Measurements from ENCODE around the gene AOPEP. TPM values are rescaled to one million over a fixed set of nuclear protein-coding genes. Genes with fewer than 3 reads are reported as not detected.

The AOPEP gene
- polyA plus RNA-seq, 1 of the 3 experiments (the other 2 are of a cell fraction) = 54.6 TPM

- TF ChIP-seq SMC3 (IDR thresholded peaks at IDR 0.05; ENCODE audit: low read depth, low read length) (no peak), CHD2 (IDR thresholded peaks at IDR 0.05; ENCODE audit: low read length, partially characterized antibody) (no peak), POLR2AphosphoS5 (IDR thresholded peaks at IDR 0.05; ENCODE audit: low read depth, low read length) (no peak), CTCF (IDR thresholded peaks at IDR 0.05) (no peak), NRF1 (IDR thresholded peaks at IDR 0.05; ENCODE audit: low read depth, low read length) (no peak), TAF1 (IDR thresholded peaks at IDR 0.05; ENCODE audit: borderline replicate concordance, low read depth, low read length) (no peak), REST (IDR thresholded peaks at IDR 0.05; ENCODE audit: low read depth, low read length) (no peak), MAX (IDR thresholded peaks at IDR 0.05; ENCODE audit: low read depth) (no peak), SIN3A (IDR thresholded peaks at IDR 0.05; ENCODE audit: borderline replicate concordance, low read depth, low read length) (no peak), RXRA (IDR thresholded peaks at IDR 0.05; ENCODE audit: borderline replicate concordance, low read depth) (no peak), NFIC (IDR thresholded peaks at IDR 0.05; ENCODE audit: borderline replicate concordance) (no peak), FOSL2 (IDR thresholded peaks at IDR 0.05; ENCODE audit: borderline replicate concordance, low read depth) (no peak), YY1 (IDR thresholded peaks at IDR 0.05; ENCODE audit: low read depth) (no peak), ELF1 (IDR thresholded peaks at IDR 0.05) (no peak), USF1 (IDR thresholded peaks at IDR 0.05; ENCODE audit: borderline replicate concordance, low read depth) (no peak), GABPA (IDR thresholded peaks at IDR 0.05; ENCODE audit: low read depth) (no peak), MEF2A (IDR thresholded peaks at IDR 0.05; ENCODE audit: borderline replicate concordance, low read depth) (no peak), TCF12 (IDR thresholded peaks at IDR 0.05) (no peak), EZH2phosphoT487 (IDR thresholded peaks at IDR 0.05; ENCODE audit: borderline replicate concordance, low read depth) (no peak), JUND (IDR thresholded peaks at IDR 0.05) (no peak)
- Histone ChIP-seq H3K27ac (ENCODE audit: low read depth in 2 of 2, low read length in 1 of 2) (peak overlapping the region; percentile 97 to 98), H3K79me2 (ENCODE audit: insufficient read depth) (peaks cover 32% of the 10 kb centered on the region; the same call in 1 of the 2 replicates), H3K27me3 (ENCODE audit: insufficient read depth) (no peaks in the 10 kb centered on the region), H3K9ac (peak overlapping the region; percentile 60), H3F3A (replicated peaks; ENCODE audit: insufficient read depth) (peaks cover 47% of the 10 kb centered on the region), H3K9me2 (no peaks in the 10 kb centered on the region), H3K9me3 (no peaks in the 10 kb centered on the region), H4K20me1 (ENCODE audit: insufficient read depth) (no peaks in the 10 kb centered on the region), H3K4me1 (ENCODE audit: control insufficient read depth in 1 of 2, insufficient read depth in 2 of 2, low read depth in 1 of 2, low read length in 1 of 2) (peaks cover 36 to 71% of the 10 kb centered on the region in 2 experiments), H3K4me2 (peak overlapping the region; percentile 85), H3K36me3 (replicated peaks in 1 of 2; ENCODE audit: control insufficient read depth in 1 of 2, insufficient read depth in 2 of 2, low read length in 1 of 2) (peaks cover 0 to 6% of the 10 kb centered on the region in 2 experiments), H3K4me3 (ENCODE audit: low read depth in 2 of 2, low read length in 1 of 2) (no peak overlapping the region), H2AFZ (ENCODE audit: low read depth) (no peak overlapping the region)
- POLR2A ChIA-PET = interaction anchor here (0.9 kb wide), 1 partner anchor 8 kb away, joined by 3 read pairs; no protein-coding TSS in a partner anchor
- DNase-seq = no peak
- 46% methylated on average over 5 of the region's 5 CpGs for WGBS (ENCODE audit: low lambda C conversion rate)
- CTCF ChIA-PET = interaction anchor here (1.3 to 1.6 kb wide), 3 partner anchors 28 to 209 kb away, joined by 3 to 4 read pairs (median 4); no protein-coding TSS in a partner anchor
Observed at GRCh38 chr9:94922691-94923107, 196.2 kb downstream of the AOPEP start.
